ENCODE data around the gene PGAP2. TPM values are rescaled to one million over a fixed set of nuclear protein-coding genes. Genes with fewer than 3 reads are reported as not detected.
"Not testable (repeated sequence)": the region's sequence is repeated elsewhere in the genome, so short reads cannot be mapped to it uniquely, and the experiment has no call there.

The PGAP2 gene
- polyA plus RNA-seq, 1 donor (not counting 4 experiments of a cell fraction or from before 2014, with no cell fraction given), result 37.3 TPM

- peak; percentile 62 for FAIRE-seq
Measured at GRCh38 chr11:3786781-3787428, 21.5 kb upstream of the PGAP2 start.

GRCh38 chr11:3794387-3794786 lies 14.0 kb upstream of the PGAP2 start:
- dilution Hi-C loops (cut with MboI; ENCODE audit: extremely low pct_ligation_motif_present, low sequenced_read_pairs), result not testable (repeated sequence)

More at GRCh38 chr11:3786781-3787428, 21.5 kb upstream of the PGAP2 start:
- Histone ChIP-seq H3K9me3 (ENCODE audit: control insufficient read depth, low read depth, low read length) (no peaks in the 10 kb centered on the region), H3K27me3 (ENCODE audit: control insufficient read depth, extremely low read depth, insufficient read depth, low read length) (no peaks in the 10 kb centered on the region), H3K4me3 (ENCODE audit: control insufficient read depth in 2 of 3, extremely low read depth in 1 of 3, insufficient read depth in 2 of 3, low read depth in 1 of 3, low read length in 3 of 3) (no peak overlapping the region), H3K9ac (ENCODE audit: control insufficient read depth, extremely low read depth, insufficient read depth, low read length) (no peak overlapping the region), H3K4me2 (ENCODE audit: control insufficient read depth, extremely low read depth, insufficient read depth, low read depth, low read length) (no peak overlapping the region), H3K9me1 (ENCODE audit: control insufficient read depth, extremely low read depth, insufficient read depth, low read length) (no peaks in the 10 kb centered on the region), H3K27ac (ENCODE audit: control insufficient read depth, insufficient read depth, low read length) (no peak overlapping the region), H3K4me1 (ENCODE audit: control insufficient read depth, extremely low read depth, insufficient read depth, low read length) (no peaks in the 10 kb centered on the region), H3K79me2 (ENCODE audit: control insufficient read depth, insufficient read depth, low read length) (peaks cover 99% of the 10 kb centered on the region), H2AFZ (ENCODE audit: control insufficient read depth, low read length) (no peak overlapping the region), H3K36me3 (ENCODE audit: control insufficient read depth in 2 of 2, extremely low read depth in 1 of 2, insufficient read depth in 2 of 2, low read length in 2 of 2) (peaks cover 3 to 4% of the 10 kb centered on the region in 2 experiments), H4K20me1 (ENCODE audit: control insufficient read depth, extremely low read depth, insufficient read depth, low read length) (peaks cover 16% of the 10 kb centered on the region)
- TF ChIP-seq EZH2 (IDR thresholded peaks at IDR 0.05; ENCODE audit: low read length), result no peak
- TF ChIP-seq CTCF (optimal IDR thresholded peaks at IDR 0.05 in 1 of 3, IDR thresholded peaks at IDR 0.05 in 1 of 3, conservative IDR thresholded peaks at IDR 0.05 in 1 of 3; ENCODE audit: extremely low read depth in 1 of 3, insufficient read depth in 2 of 3, low read length in 3 of 3), result no peak
- dilution Hi-C loops (cut with MboI; ENCODE audit: extremely low pct_ligation_motif_present, low sequenced_read_pairs), result no loop called here
- DNase-seq (ENCODE audit: low read depth, low spot score), result no peak

More at GRCh38 chr11:3794387-3794786, 14.0 kb upstream of the PGAP2 start:
- not testable (repeated sequence) for H3K4me3 ChIP-seq (ENCODE audit: control insufficient read depth in 2 of 3, extremely low read depth in 1 of 3, insufficient read depth in 2 of 3, low read depth in 1 of 3, low read length in 3 of 3); H3K4me2 ChIP-seq (ENCODE audit: control insufficient read depth, extremely low read depth, insufficient read depth, low read depth, low read length); H3K9me1 ChIP-seq (ENCODE audit: control insufficient read depth, extremely low read depth, insufficient read depth, low read length); H3K9ac ChIP-seq (ENCODE audit: control insufficient read depth, extremely low read depth, insufficient read depth, low read length); FAIRE-seq; H2AFZ ChIP-seq (ENCODE audit: control insufficient read depth, low read length); H3K27ac ChIP-seq (ENCODE audit: control insufficient read depth, insufficient read depth, low read length); H3K27me3 ChIP-seq (ENCODE audit: control insufficient read depth, extremely low read depth, insufficient read depth, low read length); H3K9me3 ChIP-seq (ENCODE audit: control insufficient read depth, low read depth, low read length); H3K4me1 ChIP-seq (ENCODE audit: control insufficient read depth, extremely low read depth, insufficient read depth, low read length); DNase-seq (ENCODE audit: low read depth, low spot score)
- Histone ChIP-seq H3K79me2 (ENCODE audit: control insufficient read depth, insufficient read depth, low read length) (peaks cover 81% of the 10 kb centered on the region), H4K20me1 (ENCODE audit: control insufficient read depth, extremely low read depth, insufficient read depth, low read length) (peaks cover 10% of the 10 kb centered on the region), H3K36me3 (ENCODE audit: control insufficient read depth in 2 of 2, extremely low read depth in 1 of 2, insufficient read depth in 2 of 2, low read length in 2 of 2) (peaks cover 3 to 13% of the 10 kb centered on the region in 2 experiments)
